Ovary (tissue), 9 donors: ENCODE measurements around the gene MLX. TPM values are rescaled to one million over a fixed set of nuclear protein-coding genes. Genes with fewer than 3 reads are reported as not detected.
A peak's percentile ranks its signal among the peaks of the same experiment; 100 is the strongest.

ENCODE experiments used
- DNase-seq, 5 donors: peaks; one replicate each; pipeline ENCODE4 v3.0.0-alpha.2; 2019 to 2020
- H3K27ac ChIP-seq, 2 donors: fragments of 200-600 bp; one replicate each; pipeline versions ENCODE4 v1.5.1 to v1.8.0; 2019 to 2022
- H3K27me3 ChIP-seq: fragments of 200-600 bp; one replicate; pipeline ENCODE4 v1.8.0; 2022
- H3K36me3 ChIP-seq: fragments of 200-600 bp; sonication (generic); one replicate; pipeline ENCODE4 v1.5.1; 2019
- H3K4me1 ChIP-seq: one replicate; pipeline ENCODE4 v1.8.1; 2013; ENCODE audit warnings: mild to moderate bottlenecking, moderate library complexity; ENCODE audit not compliant: insufficient read depth
- H3K4me3 ChIP-seq: fragments of 200-600 bp; sonication (generic); one replicate; pipeline ENCODE4 v1.5.1; 2017
- H3K9me3 ChIP-seq, 2 donors: fragments of 200-600 bp in 1 of 2; sonication (generic) in 1 of 2; one replicate each; pipeline versions ENCODE4 v1.5.1 to v1.8.1; 2013 to 2019; ENCODE audit warnings: mild to moderate bottlenecking in 1 of 2, moderate library complexity in 1 of 2
- CTCF ChIP-seq, 3 donors: fragments of 450-650 bp in 2 of 3; fragments of 200-600 bp in 1 of 3; IDR thresholded peaks; one replicate each; pipeline versions ENCODE4 v1.5.1 to v1.8.0; 2016 to 2022; ENCODE audit warnings: antibody characterized with exemption in 3 of 3, mild to moderate bottlenecking in 1 of 3
- EP300 ChIP-seq: sonication (generic); formaldehyde crosslinking; IDR thresholded peaks from one replicate; pipeline ENCODE4 v1.6.1; 2017; ENCODE audit warnings: antibody characterized with exemption
- POLR2A ChIP-seq: fragments of 450-650 bp; IDR thresholded peaks from one replicate; pipeline ENCODE4 v1.6.1; 2017; ENCODE audit warnings: antibody characterized with exemption, mild to moderate bottlenecking, moderate library complexity
- WGBS, 3 donors: extraction: QIAGEN DNeasy Blood & Tissue Kit in 1 of 3; methylation state at CpG; one replicate each; pipeline versions ENCODE4 v1.1.5 to v1.1.7; 2013 to 2017; 5-methylcytosine and 5-hydroxymethylcytosine counted together
- intact Hi-C, 4 donors: fragments of 100-400 bp; cut with DNase I; formaldehyde crosslinking; loops; one replicate each; pipeline versions ENCODE4 v1.11.0 to v1.15.1; 2022 to 2023
- polyA plus RNA-seq, 2 donors: library from polyadenylated mRNA; stranded (reverse); fragments of 200-250 nt in 1 of 2; fragments of 350-450 nt in 1 of 2; fragmentation: Illumina TruSeq in 1 of 2; extraction: RNeasy Lipid Tissue Mini Kit (QIAGEN cat#74804) in 1 of 2; gene quantifications; one replicate each; pipeline ENCODE4 v1.2.3, GENCODE V29; 2013 to 2014
- total RNA-seq, 7 donors: library from RNA; depleted of rRNA in 2 of 7; stranded (reverse); fragments of >200 nt in 2 of 7; fragmentation: NEBNext Ultra II Directional in 3 of 7; extraction: Animal tissue kit (Norgen Biotek cat#: 25700) in 3 of 7; gene quantifications; one replicate each; pipeline versions ENCODE4 v1.1.0 to v1.2.4, GENCODE V29; 2016 to 2023
- donor health status: DM: no; HTN: no; CAD: no; lungs with moderate emphysema.
- donor health status: DM: no; HTN: no; CAD: no.
- donor health status: Bipolar disorder and iron deficiency.
- donor health status: DM: yes; HTN: yes; CAD: no.
- donor health status: DM: no; HTN: no; CAD: no.
- donor health status: DM: yes; HTN: yes; CAD: no.

The MLX gene
- total and polyA plus RNA-seq, 9 donors, result 16.5 to 50.8 (median 24.4) TPM

GRCh38 chr17:42578282-42578869, 11.5 kb downstream of the MLX start:
- WGBS, 3 donors, result 0 to 1% (median 0%) methylated on average over 20 of the region's 20 CpGs
- no peaks in the 10 kb centered on the region for H3K36me3 ChIP-seq
- intact Hi-C loops, result loop anchor here in 2 of 4 donors (2.0 to 5.0 kb wide), 3 partner anchors 100 to 606 kb away; partner anchors contain the start of genes CCR10 (in 1 of the 2) and CNTNAP1 (in 1 of the 2)
- no peaks in the 10 kb centered on the region for H3K9me3 ChIP-seq
- H3K4me3 ChIP-seq, result peak overlapping the region; percentile 65
- TF ChIP-seq EP300 (no peak), CTCF (IDR thresholded peaks at IDR 0.05) (peak in 2 of 3 donors; percentile 70 to 72)
- H3K4me1 ChIP-seq, result peaks cover 4% of the 10 kb centered on the region
- peak; percentile 69 to 87 (median 81) for DNase-seq
- peak overlapping the region in 1 of 2 donors; percentile 78 for H3K27ac ChIP-seq
- no peaks in the 10 kb centered on the region for H3K27me3 ChIP-seq

- intact Hi-C loops, result loop anchor here in 2 of 4 donors (2.0 to 10.0 kb wide), 6 partner anchors 99 to 608 kb away; partner anchors contain the start of genes RAMP2 (in 2 of the 2), BECN1 (in 1 of the 2), CCR10 (in 1 of the 2) and CNTNAP1 (in 1 of the 2)
- no peaks in the 10 kb centered on the region for H3K36me3 ChIP-seq
- H3K27ac ChIP-seq, result no peak overlapping the region
Observed at GRCh38 chr17:42579794-42580551, 13.1 kb downstream of the MLX start.

GRCh38 chr17:42581744-42582270, 14.9 kb downstream of the MLX start:
- DNase-seq, result peak in 1 of 5 donors; percentile 22
- Histone ChIP-seq H3K4me1 (peaks cover 4% of the 10 kb centered on the region), H3K27ac (no peak overlapping the region), H3K36me3 (no peaks in the 10 kb centered on the region), H3K4me3 (no peak overlapping the region), H3K27me3 (no peaks in the 10 kb centered on the region), H3K9me3 (no peaks in the 10 kb centered on the region)
- no peak for TF ChIP-seq POLR2A
- TF ChIP-seq CTCF (IDR thresholded peaks at IDR 0.05), result no peak
- intact Hi-C loops, result loop anchor here in 2 of 4 donors (5.0 to 10.0 kb wide), 3 partner anchors 180 to 243 kb away; partner anchors contain the start of genes RAMP2 (in 2 of the 2) and BECN1 (in 1 of the 2)
- WGBS, 3 donors, result 85% methylated on average over 10 of the region's 10 CpGs

More at GRCh38 chr17:42579794-42580551, 13.1 kb downstream of the MLX start:
- WGBS, 3 donors, result 21 to 51% (median 34%) methylated on average over 2 of the region's 2 CpGs
- Histone ChIP-seq H3K4me1 (peaks cover 4% of the 10 kb centered on the region), H3K27me3 (no peaks in the 10 kb centered on the region), H3K4me3 (no peak overlapping the region), H3K9me3 (no peaks in the 10 kb centered on the region)
- TF ChIP-seq CTCF (IDR thresholded peaks at IDR 0.05) (no peak), POLR2A (no peak)
- peak in 1 of 5 donors; percentile 9 for DNase-seq

DNA sequence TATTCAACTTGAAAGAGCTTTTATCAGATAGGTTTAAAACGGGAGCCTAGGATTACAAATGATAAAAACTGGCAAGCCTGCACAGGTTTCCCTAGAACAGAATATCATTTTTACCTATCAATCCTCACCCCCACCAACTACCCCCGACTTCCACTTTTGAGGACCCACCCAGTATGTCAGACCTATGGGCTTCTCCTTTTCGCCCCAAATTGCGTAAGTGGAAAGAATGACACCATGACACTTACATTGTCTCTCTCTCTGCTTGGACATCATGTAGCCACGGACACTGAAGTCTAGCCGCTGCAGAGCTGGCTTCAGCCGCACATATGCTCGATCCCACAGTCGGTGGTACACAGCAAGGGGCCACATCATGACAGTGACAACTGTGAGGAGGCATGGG, 18.0 kb downstream of the MLX start:
- WGBS, 3 donors, result 76 to 87% (median 86%) methylated on average over 9 of the region's 9 CpGs
- peak in 1 of 5 donors; percentile 19 for DNase-seq
- Histone ChIP-seq H3K27ac (no peak overlapping the region), H3K36me3 (no peaks in the 10 kb centered on the region), H3K4me3 (no peak overlapping the region), H3K4me1 (peaks cover 2% of the 10 kb centered on the region), H3K27me3 (no peaks in the 10 kb centered on the region), H3K9me3 (no peaks in the 10 kb centered on the region)
- intact Hi-C loops, result loop anchor here in 2 of 4 donors (5.0 to 10.0 kb wide), 3 partner anchors 177 to 240 kb away; partner anchors contain the start of genes RAMP2 (in 2 of the 2) and BECN1 (in 1 of the 2)
- TF ChIP-seq CTCF (IDR thresholded peaks at IDR 0.05) (no peak), POLR2A (no peak), EP300 (no peak)
